Epithelial cell of esophagus (primary cell): ENCODE results near the gene CLEC2D.

ENCODE experiments used
- DNase-seq: peaks from one replicate; pipeline ENCODE4 v3.0.0; 2010; ENCODE audit warnings: low read depth
- H3K4me3 ChIP-seq: 2 replicates; pipeline ENCODE4 v1.5.1; 2011; ENCODE audit warnings: mild to moderate bottlenecking, low read length, control low read depth
- TF ChIP-seq, protein P1 (sequence below): IDR thresholded peaks from 2 replicates; pipeline ENCODE4 v1.5.1; 2011; ENCODE audit warnings: low read depth, mild to moderate bottlenecking, low read length, control low read depth, inconsistent platforms; ENCODE audit not compliant: insufficient read depth; ENCODE audit errors: missing control alignments

The CLEC2D gene

DNA sequence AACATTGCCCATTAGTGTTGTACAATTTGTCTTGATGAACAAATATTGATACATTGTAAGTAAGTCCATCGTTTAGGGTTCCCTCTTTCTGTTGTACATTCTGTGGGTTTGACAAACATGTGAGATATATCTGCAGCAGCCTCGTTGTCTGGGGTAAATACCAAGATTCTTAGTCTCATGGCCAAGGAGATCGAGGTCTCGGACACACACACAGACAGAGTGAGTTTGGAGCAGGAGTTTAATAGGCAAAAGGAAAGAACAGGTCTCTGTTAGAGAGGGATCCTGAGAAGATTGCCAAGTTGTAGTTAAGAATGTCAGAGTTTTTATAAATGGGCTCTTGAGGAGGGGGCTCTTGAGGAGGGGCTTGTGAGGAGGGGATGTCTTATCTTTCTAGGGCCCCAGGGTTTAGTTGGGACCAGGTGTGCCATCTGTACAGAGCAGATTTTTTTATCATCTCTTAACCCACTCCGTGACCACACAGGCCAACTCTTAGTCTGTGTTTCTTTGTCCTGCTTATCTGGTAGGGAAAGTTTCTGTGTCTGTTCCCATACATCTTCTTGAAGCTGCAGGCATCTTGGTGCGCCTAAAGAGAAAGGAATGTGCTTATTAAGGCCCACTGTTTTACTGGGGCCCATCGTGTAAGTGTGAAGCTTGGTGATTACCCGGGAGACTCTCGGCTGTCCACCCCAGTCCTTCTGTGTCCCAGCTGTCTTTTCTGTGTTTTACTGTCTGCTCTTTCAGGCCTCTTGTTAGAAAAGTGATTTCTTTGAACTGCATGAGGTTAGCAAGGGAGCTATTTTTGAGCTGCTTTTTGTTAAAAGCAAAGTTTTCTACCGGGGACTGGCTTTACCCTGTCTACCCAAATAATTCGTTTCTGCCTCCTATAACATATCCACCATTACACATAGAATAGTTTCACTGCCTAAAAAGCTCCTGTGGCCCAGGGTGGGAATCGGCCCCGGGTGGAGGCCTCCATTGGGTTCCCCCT lies 22.4 kb upstream of the CLEC2D start:
- TF ChIP-seq, protein P1, sequence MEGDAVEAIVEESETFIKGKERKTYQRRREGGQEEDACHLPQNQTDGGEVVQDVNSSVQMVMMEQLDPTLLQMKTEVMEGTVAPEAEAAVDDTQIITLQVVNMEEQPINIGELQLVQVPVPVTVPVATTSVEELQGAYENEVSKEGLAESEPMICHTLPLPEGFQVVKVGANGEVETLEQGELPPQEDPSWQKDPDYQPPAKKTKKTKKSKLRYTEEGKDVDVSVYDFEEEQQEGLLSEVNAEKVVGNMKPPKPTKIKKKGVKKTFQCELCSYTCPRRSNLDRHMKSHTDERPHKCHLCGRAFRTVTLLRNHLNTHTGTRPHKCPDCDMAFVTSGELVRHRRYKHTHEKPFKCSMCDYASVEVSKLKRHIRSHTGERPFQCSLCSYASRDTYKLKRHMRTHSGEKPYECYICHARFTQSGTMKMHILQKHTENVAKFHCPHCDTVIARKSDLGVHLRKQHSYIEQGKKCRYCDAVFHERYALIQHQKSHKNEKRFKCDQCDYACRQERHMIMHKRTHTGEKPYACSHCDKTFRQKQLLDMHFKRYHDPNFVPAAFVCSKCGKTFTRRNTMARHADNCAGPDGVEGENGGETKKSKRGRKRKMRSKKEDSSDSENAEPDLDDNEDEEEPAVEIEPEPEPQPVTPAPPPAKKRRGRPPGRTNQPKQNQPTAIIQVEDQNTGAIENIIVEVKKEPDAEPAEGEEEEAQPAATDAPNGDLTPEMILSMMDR, result no peak
- peak; percentile 47 for DNase-seq
- H3K4me3 ChIP-seq, result peak overlapping the region; percentile 63

DNA sequence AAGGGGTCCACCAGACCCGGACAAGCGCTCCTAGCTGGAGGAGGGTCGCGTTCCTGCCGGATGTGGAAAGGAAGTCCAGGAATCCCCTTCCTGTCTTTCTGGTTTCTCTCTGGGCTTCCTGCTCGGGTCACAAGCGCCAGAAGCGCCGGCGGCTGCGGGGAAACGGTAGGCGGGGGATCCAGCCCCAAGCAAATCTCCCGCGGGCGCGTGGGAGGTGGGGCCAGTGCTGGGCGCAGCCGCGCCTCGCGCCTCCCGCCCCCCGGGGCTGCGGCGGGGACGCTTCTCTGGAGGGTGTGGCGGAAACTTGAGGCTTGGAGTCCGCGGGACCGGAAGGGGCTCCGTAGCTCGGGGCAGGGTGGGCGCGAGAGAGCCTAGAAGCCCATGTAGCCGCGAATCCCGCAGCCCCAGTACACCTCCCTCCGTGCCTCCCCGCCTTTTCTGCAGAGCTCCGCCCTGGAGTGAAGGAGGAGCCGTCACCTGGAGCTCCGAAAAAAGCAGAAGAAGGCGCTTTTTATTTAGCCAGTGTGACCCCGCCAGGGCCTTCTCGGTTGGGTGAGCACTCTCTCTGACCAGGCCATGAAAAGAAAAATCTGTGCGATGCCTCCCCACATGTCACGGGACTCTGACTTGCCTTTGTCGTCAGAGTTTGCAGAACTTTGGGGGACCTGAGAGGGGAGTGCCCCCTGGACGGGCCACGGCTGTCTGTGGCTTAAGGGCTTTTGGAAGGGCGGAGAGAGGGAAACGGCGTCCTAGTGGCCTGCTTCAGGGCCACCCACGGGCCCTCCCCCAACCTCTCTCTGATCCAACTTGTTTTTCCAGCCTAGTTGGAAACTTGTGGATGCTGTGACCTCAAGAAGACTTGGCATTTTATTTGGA lies 21.4 kb upstream of the CLEC2D start:
- peak overlapping the region; percentile 63 for H3K4me3 ChIP-seq
- TF ChIP-seq, protein P1, result peak; percentile 5

DNA sequence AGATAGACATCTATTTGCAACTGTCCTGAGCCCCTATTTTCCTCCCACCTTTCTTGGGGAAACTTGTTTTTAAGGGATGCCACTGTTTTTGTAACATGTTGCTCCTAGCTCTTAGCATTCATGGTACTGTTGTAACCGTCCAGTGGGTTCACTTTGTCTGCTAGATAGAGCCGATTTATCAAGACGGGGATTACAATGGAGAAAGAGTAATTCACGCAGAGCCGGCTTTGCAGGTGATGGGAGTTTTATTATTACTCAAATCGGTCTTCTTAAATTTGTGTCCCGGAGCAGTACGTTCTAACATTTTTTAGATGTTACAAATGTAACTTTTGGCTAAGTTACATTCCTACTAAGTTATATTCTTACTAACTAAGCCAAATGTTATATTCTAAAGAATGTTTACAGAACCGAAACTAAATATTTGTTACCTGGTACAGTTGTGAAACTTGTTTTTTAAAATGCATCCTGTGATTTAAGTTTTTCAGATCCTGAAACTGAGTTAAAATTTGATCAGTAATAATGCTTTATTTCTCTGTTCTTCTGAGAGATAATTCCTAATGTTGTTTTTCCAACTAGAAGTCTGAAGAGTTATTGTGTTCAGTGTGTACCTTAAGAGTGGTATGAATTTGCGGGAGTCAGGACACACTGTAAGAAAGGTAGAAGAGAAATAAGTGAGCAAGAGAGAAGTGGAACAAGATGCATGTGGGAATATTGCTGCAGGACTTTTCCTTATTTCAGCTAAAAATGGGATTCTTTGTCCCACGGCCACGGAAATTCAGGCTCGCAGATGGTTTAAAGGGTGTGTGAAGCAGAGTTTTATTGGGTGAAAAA lies 20.6 kb upstream of the CLEC2D start:
- peak overlapping the region; percentile 63 for H3K4me3 ChIP-seq
- peak; percentile 57 for DNase-seq
- TF ChIP-seq, protein P1, result no peak

More for the DNA sequence above, 21.4 kb upstream of the CLEC2D start:
- DNase-seq, result peak; percentile 74

DNA sequence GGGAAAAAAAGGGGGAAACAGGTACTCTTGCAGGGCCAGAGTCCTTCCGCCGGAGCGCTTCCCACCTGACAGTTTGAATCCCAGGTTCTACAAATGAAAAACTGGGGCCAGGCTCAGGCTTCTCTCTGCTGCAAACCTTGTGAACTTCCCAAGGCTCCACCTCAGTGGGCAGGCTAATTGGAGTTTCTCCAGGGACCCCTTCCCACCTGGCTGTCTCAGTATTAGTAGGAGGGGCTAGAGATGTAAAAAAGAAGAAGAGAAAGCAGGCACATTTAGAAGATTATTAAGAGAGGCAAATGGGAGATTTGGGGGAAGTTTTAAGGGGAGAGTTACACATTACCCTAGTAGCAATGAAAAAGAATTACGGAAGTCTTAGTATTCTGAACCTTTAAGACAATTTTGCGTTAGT lies 20.0 kb upstream of the CLEC2D start:
- TF ChIP-seq, protein P1, result no peak
- peak overlapping the region; percentile 63 for H3K4me3 ChIP-seq
- peak; percentile 29 for DNase-seq

DNA sequence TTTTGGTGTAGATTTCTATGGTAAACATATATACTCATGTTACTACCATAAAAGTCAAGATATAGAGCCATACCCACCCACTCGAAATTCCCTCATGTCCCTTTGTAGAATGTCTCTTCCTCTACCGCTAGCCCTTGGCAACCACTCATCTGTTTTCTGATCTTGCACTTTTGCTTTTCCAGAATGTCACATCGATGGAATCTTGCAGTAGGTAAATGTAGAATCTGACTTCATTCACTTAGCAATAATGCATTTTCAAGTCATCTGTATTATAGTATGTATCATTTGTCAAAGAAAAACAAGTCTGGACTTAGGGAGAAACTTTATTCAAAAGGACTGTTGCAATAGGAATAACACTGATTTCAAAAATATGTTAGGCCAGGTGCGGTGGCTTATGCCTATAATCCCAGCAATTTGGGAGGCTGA lies 19.3 kb upstream of the CLEC2D start:
- H3K4me3 ChIP-seq, result peak overlapping the region; percentile 63
- DNase-seq, result peak; percentile 73
- TF ChIP-seq, protein P1, result no peak

DNA sequence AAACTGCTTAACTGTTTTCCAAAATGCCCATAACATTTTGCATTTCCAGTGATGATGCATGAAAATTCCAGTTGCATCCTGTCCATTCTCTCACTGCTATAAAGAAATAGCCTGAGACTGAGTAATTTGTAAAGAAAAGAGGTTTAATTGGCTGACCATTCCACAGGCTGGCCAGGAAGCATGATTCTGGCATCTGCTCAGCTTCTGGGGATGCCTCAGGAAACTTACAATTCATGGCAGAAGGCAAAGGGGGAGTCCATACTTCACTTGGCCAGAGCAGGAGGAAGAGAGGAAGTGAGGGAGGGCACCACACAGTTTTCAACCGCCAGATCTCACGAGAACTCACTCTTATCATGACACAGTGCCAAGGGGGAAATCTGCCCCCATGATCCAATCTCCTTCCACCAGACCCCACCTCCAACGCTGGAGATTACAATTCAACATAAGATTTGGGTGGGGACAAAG lies 18.2 kb upstream of the CLEC2D start:
- DNase-seq, result peak; percentile 53
- TF ChIP-seq, protein P1, result no peak
- H3K4me3 ChIP-seq, result no peak overlapping the region
